Thoracic aorta (tissue), 2 donors: ENCODE results near the gene ABCC2. TPM values are rescaled to one million over a fixed set of nuclear protein-coding genes. Genes with fewer than 3 reads are reported as not detected.

Source experiments
- ATAC-seq: fragments of 150-250 bp; one replicate; pipeline ENCODE4 v1.8.0; 2017; ENCODE audit warnings: low read depth; ENCODE audit not compliant: insufficient number of reproducible peaks, low FRiP score
- DNase-seq: peaks from one replicate; pipeline ENCODE4 v3.0.0-alpha.2; 2020; ENCODE audit warnings: low spot score
- H3K27ac ChIP-seq, 2 donors: fragments of 200-600 bp; sonication (generic); 1 replicate in 1 of 2; 2 replicates in 1 of 2; pipeline ENCODE4 v1.5.1; 2016; ENCODE audit warnings: mild to moderate bottlenecking in 2 of 2, moderate library complexity in 2 of 2
- H3K27me3 ChIP-seq: fragments of 200-600 bp; sonication (generic); replicated peaks from 2 replicates; pipeline ENCODE4 v1.6.0; 2016; ENCODE audit warnings: mild to moderate bottlenecking; ENCODE audit not compliant: insufficient read depth
- H3K36me3 ChIP-seq: fragments of 200-600 bp; sonication (generic); one replicate; pipeline ENCODE4 v1.5.1; 2016
- H3K4me1 ChIP-seq, 2 donors: fragments of 200-600 bp; sonication (generic); 1 replicate in 1 of 2; 2 replicates in 1 of 2; pipeline versions ENCODE4 v1.5.1 to v1.6.0; 2016; ENCODE audit warnings: low read depth in 2 of 2, mild to moderate bottlenecking in 1 of 2; ENCODE audit not compliant: control insufficient read depth in 1 of 2
- H3K4me3 ChIP-seq: fragments of 200-600 bp; sonication (generic); 2 replicates; pipeline ENCODE4 v1.5.1; 2016; ENCODE audit warnings: mild to moderate bottlenecking
- H3K9me3 ChIP-seq: fragments of 200-600 bp; sonication (generic); 2 replicates; pipeline ENCODE4 v1.5.1; 2016
- CTCF ChIP-seq: fragments of 200-600 bp; sonication (generic); IDR thresholded peaks from one replicate; pipeline ENCODE4 v1.5.1; 2019; ENCODE audit warnings: antibody characterized with exemption
- total RNA-seq, 2 donors: library from RNA; depleted of rRNA; stranded (reverse); fragments of >200 nt; gene quantifications; one replicate each; pipeline versions ENCODE4 v1.1.0 to v1.2.3, GENCODE V29; 2016

ABCC2 gene
- total RNA-seq, 2 donors from 2014 or later, result 0.71 to 1.2 TPM

- H3K27ac ChIP-seq, result no peak overlapping the region
- H3K27me3 ChIP-seq, result no peaks in the 10 kb centered on the region
- no peak for TF ChIP-seq CTCF
- H3K4me1 ChIP-seq, result no peaks in the 10 kb centered on the region
- no peak for DNase-seq
- H3K4me3 ChIP-seq, result no peak overlapping the region
- no peak for ATAC-seq
- no peaks in the 10 kb centered on the region for H3K36me3 ChIP-seq
- no peaks in the 10 kb centered on the region for H3K9me3 ChIP-seq
These were observed 15.6 kb downstream of the ABCC2 start for GRCh38 chr10:99798031-99798430.

DNA sequence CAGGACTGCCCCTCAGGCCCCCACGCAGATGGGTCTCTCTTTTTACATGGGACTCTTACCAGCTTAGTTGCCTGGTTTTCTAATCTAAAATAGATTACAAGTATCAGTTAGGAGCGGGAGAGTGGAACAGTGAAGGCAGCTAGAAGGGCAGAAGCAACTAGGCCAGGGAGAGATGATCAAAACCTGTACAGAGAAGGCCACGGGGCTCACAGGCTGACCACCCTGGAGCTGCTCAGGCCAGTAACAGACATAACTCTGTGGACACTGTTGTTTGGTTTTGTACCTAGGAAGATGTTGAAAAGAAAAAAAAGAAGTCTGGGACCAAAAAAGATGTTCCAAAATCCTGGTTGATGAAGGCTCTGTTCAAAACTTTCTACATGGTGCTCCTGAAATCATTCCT lies 16.5 kb downstream of the ABCC2 start:
- Histone ChIP-seq H3K27me3 (no peaks in the 10 kb centered on the region), H3K27ac (no peak overlapping the region), H3K4me3 (no peak overlapping the region), H3K36me3 (no peaks in the 10 kb centered on the region), H3K4me1 (no peaks in the 10 kb centered on the region), H3K9me3 (no peaks in the 10 kb centered on the region)
- DNase-seq, result no peak
- TF ChIP-seq CTCF, result no peak
- ATAC-seq, result no peak

- TF ChIP-seq CTCF, result no peak
These were observed 17.2 kb downstream of the ABCC2 start for GRCh38 chr10:99799613-99800012.

DNA sequence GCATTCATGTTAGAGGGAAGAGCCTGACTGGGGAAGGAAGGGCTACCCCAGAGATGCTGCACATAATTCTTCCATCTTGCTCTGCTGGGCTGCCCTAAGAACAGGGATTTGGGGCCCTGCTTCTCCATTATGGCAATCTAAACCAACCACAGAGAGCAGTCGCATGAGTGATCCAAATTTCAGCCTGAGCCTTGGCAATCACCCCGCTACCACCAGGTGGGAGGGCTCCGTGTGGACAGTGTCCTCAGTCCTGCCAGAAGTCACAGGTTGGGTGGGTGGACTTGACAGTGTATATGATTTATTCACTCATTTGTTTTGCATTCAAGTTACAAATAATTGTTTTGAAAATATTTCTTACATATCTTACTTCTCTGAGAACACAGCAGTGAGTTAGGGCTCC lies 22.0 kb downstream of the ABCC2 start:
- no peak for TF ChIP-seq CTCF
- no peak for ATAC-seq
- Histone ChIP-seq H3K9me3 (no peaks in the 10 kb centered on the region), H3K27ac (no peak overlapping the region), H3K36me3 (no peaks in the 10 kb centered on the region), H3K27me3 (no peaks in the 10 kb centered on the region), H3K4me3 (no peak overlapping the region), H3K4me1 (no peaks in the 10 kb centered on the region)
- DNase-seq, result no peak

More at GRCh38 chr10:99799613-99800012, 17.2 kb downstream of the ABCC2 start:
- Histone ChIP-seq H3K27me3 (no peaks in the 10 kb centered on the region), H3K36me3 (no peaks in the 10 kb centered on the region), H3K27ac (no peak overlapping the region), H3K9me3 (no peaks in the 10 kb centered on the region), H3K4me1 (no peaks in the 10 kb centered on the region), H3K4me3 (no peak overlapping the region)
- ATAC-seq (no peak), DNase-seq (no peak)

- Histone ChIP-seq H3K27me3 (no peaks in the 10 kb centered on the region), H3K4me3 (no peak overlapping the region), H3K4me1 (no peaks in the 10 kb centered on the region), H3K9me3 (no peaks in the 10 kb centered on the region), H3K27ac (no peak overlapping the region), H3K36me3 (no peaks in the 10 kb centered on the region)
- TF ChIP-seq CTCF, result no peak
- DNase-seq, result no peak
- no peak for ATAC-seq
These were observed 22.8 kb downstream of the ABCC2 start for GRCh38 chr10:99805190-99805589.
